ENCODE data around the gene SEC22C.

The SEC22C gene

DNA sequence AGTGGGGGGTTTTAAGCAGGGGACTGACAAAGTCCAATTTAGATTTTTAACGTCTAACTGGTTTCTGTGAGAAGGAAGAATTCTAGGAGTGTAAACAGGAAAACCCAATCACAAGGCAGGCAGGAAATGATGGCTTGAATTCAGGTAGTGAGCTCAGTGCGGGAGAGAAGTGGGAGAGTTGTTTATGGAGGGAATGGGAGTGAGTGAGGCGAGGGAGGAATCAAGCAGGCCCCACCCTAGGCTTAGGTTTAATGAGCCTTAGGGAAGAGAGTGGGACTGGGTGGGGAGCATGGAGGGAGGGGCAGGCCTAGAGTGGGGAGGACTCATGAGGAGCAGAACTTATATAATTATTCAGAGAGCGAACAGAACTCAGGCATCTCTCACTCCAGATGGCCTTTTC, 61.4 kb downstream of the SEC22C start:
- Histone ChIP-seq H3K9ac (ENCODE audit: low read length) (no peak overlapping the region), H3K36me3 (ENCODE audit: low read length) (no peaks in the 10 kb centered on the region), H3K4me2 (ENCODE audit: low read depth, low read length, poor library complexity, severe bottlenecking) (no peak overlapping the region), H3F3A (ENCODE audit: insufficient read depth) (no peaks in the 10 kb centered on the region), H4K20me1 (ENCODE audit: low read depth, low read length) (no peaks in the 10 kb centered on the region), H3K9me3 (ENCODE audit: insufficient read depth, low read length) (no peaks in the 10 kb centered on the region), H3K27ac (ENCODE audit: low read depth, low read length) (no peak overlapping the region), H3K79me2 (ENCODE audit: insufficient read depth, low read length) (no peaks in the 10 kb centered on the region), H2AFZ (ENCODE audit: low read depth, low read length, severe bottlenecking) (no peak overlapping the region), H3K27me3 (ENCODE audit: low read length) (no peaks in the 10 kb centered on the region), H3K9me2 (replicated peaks; ENCODE audit: insufficient read depth, low read length) (no peaks in the 10 kb centered on the region), H3K4me3 (ENCODE audit: insufficient read depth, low read length, poor library complexity, severe bottlenecking) (no peak overlapping the region)
- no peak for TF ChIP-seq EZH2phosphoT487 (conservative IDR thresholded peaks at IDR 0.05; ENCODE audit: low read length)
- TF ChIP-seq, protein P1, sequence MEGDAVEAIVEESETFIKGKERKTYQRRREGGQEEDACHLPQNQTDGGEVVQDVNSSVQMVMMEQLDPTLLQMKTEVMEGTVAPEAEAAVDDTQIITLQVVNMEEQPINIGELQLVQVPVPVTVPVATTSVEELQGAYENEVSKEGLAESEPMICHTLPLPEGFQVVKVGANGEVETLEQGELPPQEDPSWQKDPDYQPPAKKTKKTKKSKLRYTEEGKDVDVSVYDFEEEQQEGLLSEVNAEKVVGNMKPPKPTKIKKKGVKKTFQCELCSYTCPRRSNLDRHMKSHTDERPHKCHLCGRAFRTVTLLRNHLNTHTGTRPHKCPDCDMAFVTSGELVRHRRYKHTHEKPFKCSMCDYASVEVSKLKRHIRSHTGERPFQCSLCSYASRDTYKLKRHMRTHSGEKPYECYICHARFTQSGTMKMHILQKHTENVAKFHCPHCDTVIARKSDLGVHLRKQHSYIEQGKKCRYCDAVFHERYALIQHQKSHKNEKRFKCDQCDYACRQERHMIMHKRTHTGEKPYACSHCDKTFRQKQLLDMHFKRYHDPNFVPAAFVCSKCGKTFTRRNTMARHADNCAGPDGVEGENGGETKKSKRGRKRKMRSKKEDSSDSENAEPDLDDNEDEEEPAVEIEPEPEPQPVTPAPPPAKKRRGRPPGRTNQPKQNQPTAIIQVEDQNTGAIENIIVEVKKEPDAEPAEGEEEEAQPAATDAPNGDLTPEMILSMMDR (IDR thresholded peaks at IDR 0.05; ENCODE audit: insufficient read depth, low read length, poor library complexity, severe bottlenecking) = no peak

DNA sequence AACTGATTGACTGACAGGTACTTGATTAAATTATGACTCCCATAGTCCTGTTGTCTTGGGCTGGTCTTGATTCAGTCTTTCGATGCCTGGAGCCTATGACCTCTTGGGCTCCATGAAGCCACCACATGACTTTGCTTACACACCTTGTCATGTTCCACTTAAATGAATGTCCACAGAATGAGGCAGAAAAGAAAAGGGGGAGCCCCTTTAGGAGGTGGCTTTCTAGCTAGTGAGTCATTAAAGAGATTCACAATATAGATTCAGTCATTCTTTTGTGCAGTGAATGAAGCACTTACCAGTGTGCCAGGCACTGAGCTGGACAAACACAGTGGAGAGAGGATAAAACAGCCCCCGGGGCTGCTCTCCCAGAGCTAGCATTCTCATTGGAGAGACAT, 62.2 kb downstream of the SEC22C start:
- H3F3A ChIP-seq (ENCODE audit: insufficient read depth) = no peaks in the 10 kb centered on the region
- no peak overlapping the region for H3K4me3 ChIP-seq (ENCODE audit: insufficient read depth, low read length, poor library complexity, severe bottlenecking)
- H2AFZ ChIP-seq (ENCODE audit: low read depth, low read length, severe bottlenecking) = no peak overlapping the region
- H4K20me1 ChIP-seq (ENCODE audit: low read depth, low read length) = no peaks in the 10 kb centered on the region
- H3K27me3 ChIP-seq (ENCODE audit: low read length) = no peaks in the 10 kb centered on the region
- H3K36me3 ChIP-seq (ENCODE audit: low read length) = no peaks in the 10 kb centered on the region
- no peak overlapping the region for H3K27ac ChIP-seq (ENCODE audit: low read depth, low read length)
- H3K79me2 ChIP-seq (ENCODE audit: insufficient read depth, low read length) = no peaks in the 10 kb centered on the region
- no peaks in the 10 kb centered on the region for H3K9me3 ChIP-seq (ENCODE audit: insufficient read depth, low read length)
- TF ChIP-seq, protein P1 (IDR thresholded peaks at IDR 0.05; ENCODE audit: insufficient read depth, low read length, poor library complexity, severe bottlenecking) = no peak
- no peak for TF ChIP-seq EZH2phosphoT487 (conservative IDR thresholded peaks at IDR 0.05; ENCODE audit: low read length)
- H3K9ac ChIP-seq (ENCODE audit: low read length) = no peak overlapping the region
- H3K9me2 ChIP-seq (replicated peaks; ENCODE audit: insufficient read depth, low read length) = no peaks in the 10 kb centered on the region
- H3K4me2 ChIP-seq (ENCODE audit: low read depth, low read length, poor library complexity, severe bottlenecking) = no peak overlapping the region

DNA sequence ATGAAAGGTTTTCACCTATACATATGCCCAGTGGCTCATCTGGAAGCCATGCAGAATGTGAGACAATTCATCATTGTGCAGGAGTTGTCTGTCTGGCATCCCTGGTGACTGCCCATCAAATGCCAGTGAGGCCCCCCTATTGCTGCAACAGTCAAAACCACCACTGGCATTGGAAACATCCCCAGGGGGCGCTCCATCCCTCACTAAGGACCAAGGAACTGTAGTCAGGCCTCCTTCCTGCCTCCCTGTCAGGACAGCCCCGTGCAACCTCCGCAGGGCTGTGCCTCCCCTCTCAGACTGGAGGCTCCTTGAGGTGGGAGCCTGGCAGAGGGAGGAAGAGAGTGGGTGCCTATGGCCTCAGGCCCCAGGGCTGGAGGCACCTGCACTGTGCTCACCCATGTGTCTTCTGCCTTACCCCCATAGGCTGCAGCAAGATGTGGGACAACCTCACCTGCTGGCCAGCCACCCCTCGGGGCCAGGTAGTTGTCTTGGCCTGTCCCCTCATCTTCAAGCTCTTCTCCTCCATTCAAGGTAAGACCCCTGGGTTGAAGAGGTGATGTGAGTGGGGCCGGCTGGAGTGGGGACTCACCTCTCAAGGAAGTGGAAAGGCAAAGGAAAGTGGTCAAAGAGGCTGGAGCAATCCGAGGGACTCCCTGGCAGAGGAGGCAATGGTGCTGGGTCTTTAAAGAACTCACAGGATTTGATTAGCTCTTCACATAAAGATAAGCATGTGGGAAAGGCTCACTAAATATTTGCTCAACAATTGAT, 62.8 kb downstream of the SEC22C start:
- no peaks in the 10 kb centered on the region for H3F3A ChIP-seq (ENCODE audit: insufficient read depth)
- H3K4me3 ChIP-seq (ENCODE audit: insufficient read depth, low read length, poor library complexity, severe bottlenecking) = no peak overlapping the region
- no peak overlapping the region for H3K27ac ChIP-seq (ENCODE audit: low read depth, low read length)
- no peaks in the 10 kb centered on the region for H3K36me3 ChIP-seq (ENCODE audit: low read length)
- H4K20me1 ChIP-seq (ENCODE audit: low read depth, low read length) = no peaks in the 10 kb centered on the region
- H3K79me2 ChIP-seq (ENCODE audit: insufficient read depth, low read length) = no peaks in the 10 kb centered on the region
- no peak overlapping the region for H3K9ac ChIP-seq (ENCODE audit: low read length)
- H3K27me3 ChIP-seq (ENCODE audit: low read length) = no peaks in the 10 kb centered on the region
- H2AFZ ChIP-seq (ENCODE audit: low read depth, low read length, severe bottlenecking) = no peak overlapping the region
- no peak for TF ChIP-seq EZH2phosphoT487 (conservative IDR thresholded peaks at IDR 0.05; ENCODE audit: low read length)
- TF ChIP-seq, protein P1 (IDR thresholded peaks at IDR 0.05; ENCODE audit: insufficient read depth, low read length, poor library complexity, severe bottlenecking) = no peak
- no peak overlapping the region for H3K4me2 ChIP-seq (ENCODE audit: low read depth, low read length, poor library complexity, severe bottlenecking)
- no peaks in the 10 kb centered on the region for H3K9me3 ChIP-seq (ENCODE audit: insufficient read depth, low read length)
- no peaks in the 10 kb centered on the region for H3K9me2 ChIP-seq (replicated peaks; ENCODE audit: insufficient read depth, low read length)
